NCI-H345 (cell line): ENCODE data around the gene BABAM2.

ENCODE experiments used
- DNase-seq: peaks from one replicate; lab custom pipeline; 2025; lab: John Stamatoyannopoulos, UW

Gene BABAM2

DNA sequence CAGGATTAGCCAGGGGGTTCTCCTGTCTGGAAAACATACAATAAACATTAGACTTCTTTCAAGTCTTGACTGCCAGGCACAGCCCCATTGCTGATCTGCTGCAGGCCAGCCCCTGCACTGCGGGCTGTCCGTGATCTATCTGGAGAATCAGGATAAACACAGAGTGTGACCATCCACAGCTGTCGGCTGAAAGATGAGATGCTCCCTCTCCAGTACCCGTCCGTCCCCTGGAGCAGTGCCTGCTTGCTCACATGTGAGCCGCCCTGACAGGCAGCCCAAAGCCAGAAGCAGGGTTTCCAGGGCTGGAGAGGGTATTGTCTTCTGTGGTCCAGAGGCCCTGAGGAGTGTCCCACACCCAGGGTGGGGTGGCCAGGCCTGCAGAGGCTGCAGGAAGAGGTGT, 456.1 kb downstream of the BABAM2 start:
- no peak for DNase-seq

DNA sequence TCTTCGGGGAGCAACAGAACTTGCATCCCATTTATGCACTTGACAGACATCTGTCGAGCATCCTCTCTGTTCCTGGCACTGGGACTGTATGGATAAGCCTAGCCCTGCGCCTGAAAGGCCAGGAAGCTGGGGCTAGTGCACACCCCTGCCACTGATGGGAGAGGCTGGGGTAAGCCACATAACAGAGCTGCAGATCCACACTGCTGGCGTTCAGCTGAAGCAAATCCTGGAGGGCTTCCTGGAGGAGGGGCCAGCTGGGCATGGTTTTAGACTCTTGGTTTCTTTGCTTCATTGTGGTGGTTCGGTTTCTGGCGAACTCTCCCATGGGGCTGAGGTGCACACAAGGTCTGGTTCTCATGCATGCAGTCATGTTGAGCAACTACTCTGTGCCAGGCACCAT, 456.7 kb downstream of the BABAM2 start:
- no peak for DNase-seq

- DNase-seq = no peak
These were observed 457.1 kb downstream of the BABAM2 start for GRCh38 chr2:28347596-28347995.

- DNase-seq = no peak
These were observed 457.6 kb downstream of the BABAM2 start for GRCh38 chr2:28348149-28348567.

DNA sequence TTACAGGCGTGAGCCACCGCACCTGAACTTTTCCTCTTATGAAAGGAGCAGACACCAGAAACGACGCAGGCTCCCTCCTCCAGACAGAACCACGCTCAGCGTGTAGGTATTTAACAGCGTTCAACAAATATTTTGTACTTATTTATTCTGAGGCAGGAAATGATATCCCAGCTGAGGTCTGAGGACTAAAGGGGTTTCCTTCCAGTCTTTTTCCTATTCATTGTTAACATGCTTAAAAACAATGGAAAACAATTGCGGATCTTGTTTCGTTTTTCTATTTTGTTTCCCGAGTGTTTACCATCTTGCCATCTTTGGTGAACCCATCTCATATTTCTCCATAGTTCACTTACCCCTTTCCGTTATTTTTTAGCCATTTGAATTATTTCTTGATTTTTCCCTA, 458.4 kb downstream of the BABAM2 start:
- no peak for DNase-seq

DNA sequence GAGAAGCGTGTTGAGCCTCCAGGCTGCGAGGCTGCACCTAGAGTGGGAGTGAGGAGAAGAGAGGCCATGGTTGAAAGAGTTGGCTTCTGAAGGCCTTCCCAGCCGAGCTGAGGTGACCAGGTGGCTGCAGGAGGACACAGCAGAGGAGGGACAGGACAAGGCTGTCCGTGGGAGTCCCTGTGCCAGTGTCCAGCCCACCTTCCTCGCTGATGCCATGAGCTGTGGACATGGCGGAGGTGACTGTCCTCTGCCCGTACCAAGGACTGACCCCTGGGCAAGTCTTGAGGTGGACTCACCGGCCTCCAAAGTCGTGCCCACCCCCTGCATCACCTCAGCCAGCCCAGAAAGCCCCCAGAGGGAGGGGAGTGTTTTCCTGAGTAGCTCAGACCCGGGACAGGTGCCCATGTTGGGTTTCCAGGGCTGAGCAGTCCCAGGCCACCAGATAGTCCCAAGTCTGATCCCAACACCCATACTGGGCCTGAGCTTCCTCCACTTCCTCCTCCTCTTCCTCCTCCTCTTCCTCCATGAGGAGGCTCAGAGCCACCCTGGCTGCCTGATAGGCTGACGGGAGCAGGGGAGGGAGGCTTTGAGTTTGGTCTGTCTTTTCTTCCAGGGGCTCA, 459.1 kb downstream of the BABAM2 start:
- DNase-seq = no peak

DNA sequence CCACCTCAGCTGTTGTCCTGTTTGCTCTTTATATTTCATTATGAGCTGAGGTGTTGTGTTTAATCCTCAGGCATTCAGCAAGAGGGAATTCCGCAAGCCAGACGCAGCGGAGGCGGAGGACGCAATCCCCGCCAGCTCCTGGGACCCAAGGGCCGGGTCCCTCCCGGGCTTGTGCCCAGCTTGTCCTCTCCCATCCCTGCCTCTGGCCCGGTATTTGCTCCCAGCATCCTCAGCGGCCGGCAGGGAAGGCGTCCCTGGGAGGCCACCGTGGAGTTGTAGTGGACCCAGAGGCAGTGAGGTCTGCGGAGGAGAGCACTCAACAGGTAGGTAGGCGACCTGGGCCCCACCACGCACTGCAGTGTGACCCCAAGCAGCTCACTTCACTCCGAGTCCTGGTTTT, 459.7 kb downstream of the BABAM2 start:
- DNase-seq = no peak

DNA sequence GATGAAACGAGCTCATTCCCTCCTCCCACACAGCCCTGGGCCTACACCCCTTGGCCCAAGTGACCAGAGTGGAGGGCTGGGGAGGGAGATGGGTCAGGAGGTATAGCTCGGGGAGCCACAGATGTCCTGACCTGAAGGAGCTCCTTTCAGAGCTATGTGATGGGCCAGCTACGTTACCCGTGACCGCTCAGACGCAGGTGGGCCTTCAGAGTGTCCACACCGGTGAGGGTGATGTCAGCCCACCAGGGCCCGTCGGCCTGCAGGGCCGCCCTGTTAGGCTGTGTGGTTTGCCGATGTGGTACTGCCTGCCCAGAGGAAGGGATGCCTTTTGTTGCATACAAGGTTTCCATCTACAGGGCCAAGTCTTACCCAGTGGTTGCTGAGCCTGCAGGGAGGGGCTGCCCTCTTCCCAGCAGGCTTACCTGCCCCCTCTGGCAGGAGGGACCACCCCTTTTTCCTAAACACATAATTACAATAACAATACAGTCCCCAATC, 460.3 kb downstream of the BABAM2 start:
- DNase-seq = no peak

DNA sequence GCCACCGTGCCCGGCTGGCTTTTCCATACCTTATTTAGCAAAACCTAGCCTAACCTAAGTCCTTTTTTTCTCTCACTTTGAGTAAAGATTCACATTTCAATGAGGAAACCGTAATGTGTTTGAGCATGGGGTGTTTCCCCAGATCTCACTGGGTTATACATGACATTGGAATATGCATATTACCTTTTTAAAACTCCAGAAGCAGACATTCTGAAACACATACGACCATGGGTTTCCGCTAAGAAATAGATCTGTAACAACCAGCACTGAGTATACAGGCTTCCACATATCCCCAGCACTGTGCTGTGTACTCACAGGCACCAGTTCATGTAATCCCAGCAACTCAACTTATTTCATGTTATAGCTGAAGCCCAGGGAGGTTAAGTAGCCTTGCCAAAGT, 461.1 kb downstream of the BABAM2 start:
- no peak for DNase-seq

- no peak for DNase-seq
These were observed 461.6 kb downstream of the BABAM2 start for GRCh38 chr2:28352104-28352503.

DNA sequence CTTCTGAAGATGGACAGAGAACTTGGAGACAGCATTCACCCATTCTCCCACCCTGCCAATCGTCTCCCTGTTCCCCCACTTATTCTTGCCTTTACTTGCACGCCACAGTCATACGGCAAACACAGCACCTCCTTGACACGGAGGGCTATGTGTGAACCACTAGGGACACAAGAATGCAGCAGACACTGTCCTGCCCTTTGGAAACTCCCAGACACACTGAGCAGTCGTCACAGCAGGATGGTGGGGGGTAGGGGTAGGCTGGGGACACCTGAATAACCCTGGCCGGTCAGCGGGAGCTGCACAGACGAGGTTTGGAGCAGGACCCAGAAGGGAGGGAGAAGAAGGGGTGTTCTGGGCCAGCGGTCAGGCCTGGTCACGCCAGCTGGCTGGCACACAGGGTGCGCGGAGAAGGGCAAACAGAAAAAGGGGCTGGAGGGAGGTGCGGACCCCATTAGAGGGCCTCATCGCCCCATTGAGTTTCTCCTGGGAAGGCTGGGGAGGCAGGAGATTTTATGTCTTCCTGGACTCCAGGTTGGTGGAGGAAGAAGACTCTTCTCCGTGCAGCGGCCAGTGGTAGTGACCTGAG, 462.2 kb downstream of the BABAM2 start:
- no peak for DNase-seq

DNA sequence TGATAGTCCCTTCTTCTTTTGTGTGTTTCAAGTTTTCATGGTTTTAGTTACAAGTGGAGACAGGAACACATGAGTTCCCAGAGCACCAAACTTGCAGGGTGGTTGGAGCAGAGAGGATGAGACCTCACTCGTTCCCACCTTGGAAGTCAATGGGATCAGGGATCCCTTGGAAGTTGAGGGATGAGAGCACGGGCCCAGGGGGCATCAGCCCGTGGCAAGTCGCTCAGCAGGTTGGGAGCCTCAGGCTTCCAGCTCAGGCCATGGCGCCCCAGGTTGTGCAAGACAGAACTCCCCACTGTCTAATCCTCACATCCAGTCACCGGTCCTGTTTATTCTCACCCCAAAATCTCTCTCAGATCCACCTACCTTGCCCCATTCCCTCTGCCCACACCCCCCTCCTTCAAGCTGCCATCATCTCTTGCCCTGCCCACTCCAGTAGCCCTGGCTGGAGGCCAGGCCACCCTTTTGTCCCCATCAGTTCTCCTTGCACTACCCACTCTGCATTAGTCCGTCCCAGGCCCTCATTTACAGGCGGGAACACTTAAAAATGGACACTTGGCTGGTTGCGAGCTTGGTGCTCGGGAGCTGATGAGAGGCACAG, 464.5 kb downstream of the BABAM2 start:
- no peak for DNase-seq

DNA sequence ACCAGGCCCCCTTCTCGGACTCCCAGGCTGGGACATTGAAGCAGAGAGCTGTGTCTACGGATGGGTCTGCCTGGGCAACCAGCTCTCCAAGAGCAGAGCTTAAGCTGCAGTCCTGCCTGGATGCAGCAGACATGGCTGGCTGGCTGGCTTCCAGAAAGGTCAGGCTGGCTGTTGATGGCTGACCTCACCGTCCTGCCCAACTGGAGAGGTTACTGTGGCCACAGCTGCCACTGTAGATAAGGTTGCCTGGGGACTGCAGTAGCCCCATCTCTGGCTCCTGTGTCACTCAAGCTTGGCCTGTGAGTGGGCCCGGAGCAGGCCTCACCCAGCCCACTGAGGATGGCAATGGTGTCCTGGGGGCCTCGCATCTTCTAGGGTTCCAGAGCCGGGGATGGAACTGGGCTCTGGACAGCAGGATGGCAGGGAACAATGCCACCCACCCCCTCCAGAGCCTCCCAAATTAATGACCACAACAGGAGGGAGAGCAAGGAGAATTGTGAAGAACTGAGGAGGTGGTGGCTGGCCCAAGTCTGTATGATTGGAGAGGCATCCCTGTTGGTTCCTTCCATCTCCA, 465.1 kb downstream of the BABAM2 start:
- no peak for DNase-seq

DNA sequence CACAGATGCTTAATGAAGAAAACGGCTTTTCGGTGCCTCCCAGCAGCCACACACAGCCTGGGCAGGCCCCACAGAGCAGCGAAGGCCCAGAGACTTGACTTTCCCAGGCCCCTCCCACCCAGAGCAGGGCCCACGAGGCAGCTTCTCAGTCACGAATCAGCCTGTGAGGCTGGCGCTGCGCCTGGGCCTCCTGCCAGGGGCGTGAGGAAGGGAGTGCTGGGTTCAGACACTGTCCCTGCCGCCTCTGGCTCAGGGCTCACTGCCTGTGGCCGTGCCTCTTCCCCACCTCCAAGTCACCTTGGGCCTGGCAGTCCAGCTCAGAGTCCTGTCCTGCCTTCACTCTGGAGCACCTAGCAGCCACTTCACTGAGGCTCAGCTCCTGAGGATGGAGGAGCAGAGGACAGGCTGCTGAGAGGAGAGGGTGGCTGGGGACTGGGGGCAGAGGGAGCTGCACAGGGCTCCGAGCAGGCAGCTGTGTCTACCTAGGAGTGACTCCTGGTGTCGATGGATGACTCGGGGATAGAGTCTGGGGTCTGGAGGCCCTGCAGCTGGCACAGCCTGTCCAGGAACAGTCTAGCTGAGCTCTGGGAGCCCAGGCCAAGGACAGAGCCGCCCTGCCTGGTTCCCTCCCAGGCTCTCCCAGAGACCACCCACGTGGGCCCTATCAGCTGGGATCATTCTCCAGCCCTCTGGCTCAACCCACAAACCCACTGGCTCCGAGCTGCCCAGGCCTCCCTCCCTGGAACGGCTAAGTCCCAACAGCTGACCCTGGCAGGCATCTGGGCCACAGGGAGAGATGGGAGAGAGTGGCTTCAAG, 465.8 kb downstream of the BABAM2 start:
- peak; percentile 49 for DNase-seq

GRCh38 chr2:28357055-28357454, 466.5 kb downstream of the BABAM2 start:
- no peak for DNase-seq

DNA sequence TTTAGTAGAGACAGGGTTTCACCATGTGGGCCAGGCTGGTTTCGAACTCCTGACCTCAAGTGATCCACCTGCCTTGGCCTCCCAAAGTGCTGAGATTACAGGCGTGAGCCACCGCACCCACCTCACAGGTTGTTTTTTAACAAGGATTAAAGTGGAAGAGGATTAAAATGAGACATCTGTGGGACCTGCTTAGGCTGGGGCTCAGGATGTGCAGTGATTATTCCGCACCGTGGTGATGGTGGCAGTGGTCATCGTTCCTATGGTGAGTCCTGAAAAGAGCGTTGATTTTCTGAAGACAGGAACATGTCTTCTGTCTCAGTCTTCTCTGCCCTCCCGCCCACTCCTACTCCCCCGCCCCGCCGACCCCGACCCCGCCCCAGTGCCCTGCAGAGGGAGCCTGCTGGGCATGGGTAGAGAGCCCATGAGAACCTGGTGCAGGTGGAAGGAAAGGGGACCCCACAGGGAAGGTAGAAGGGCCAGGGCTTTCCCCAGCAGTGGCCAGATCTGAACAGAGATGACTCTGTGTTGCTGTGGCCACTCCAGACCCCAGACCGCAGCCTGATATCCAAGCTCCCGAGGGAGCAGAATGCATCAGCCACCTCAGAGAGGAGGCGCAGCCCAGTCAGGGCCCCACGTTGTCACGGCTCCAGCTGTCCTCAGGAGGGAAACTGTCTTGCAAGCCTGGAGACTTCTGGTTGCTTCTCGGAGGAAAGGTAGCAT, 467.6 kb downstream of the BABAM2 start:
- DNase-seq = no peak

- DNase-seq = no peak
These were observed 468.2 kb downstream of the BABAM2 start for GRCh38 chr2:28358668-28359201.

DNA sequence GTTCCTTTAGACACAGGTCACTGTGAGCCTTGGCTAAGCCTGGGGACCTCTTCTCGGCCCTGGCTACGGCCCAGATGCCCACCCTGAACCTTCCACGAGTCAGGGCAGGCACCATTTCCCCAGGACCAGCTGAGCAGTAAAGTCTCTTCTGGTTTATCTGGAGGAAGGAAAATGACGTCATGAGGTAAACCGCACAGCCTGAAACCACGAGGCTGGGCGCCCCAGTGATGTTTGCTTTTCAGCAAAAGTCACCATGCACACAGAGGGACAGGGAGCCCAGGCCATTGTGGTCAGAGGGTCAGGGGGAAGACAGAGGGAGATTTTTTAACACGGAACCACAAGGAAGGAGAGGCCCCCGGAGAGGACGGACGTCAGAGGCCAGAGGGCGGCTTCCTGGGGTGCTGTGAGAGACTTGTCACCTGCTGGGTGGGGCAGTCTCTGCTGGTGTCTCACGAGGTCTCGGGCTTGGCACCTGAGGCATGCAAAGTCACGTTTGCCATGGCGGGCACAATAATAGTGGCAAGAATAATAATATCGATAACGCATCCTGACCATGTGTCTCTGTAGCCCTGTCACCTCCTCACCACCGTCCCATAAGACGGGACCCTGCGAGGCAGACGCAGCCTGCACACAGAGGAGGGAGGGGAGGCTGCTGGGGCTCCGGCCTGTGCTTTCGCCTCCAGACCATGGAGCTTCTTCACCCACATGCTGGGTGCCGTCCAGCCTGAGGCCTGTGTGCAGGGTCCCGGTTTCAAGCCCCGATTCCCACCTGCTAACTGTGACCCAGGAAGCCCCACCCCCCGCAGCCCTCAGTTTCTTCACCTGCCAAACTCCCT, 468.9 kb downstream of the BABAM2 start:
- DNase-seq = no peak

- no peak for DNase-seq
These were observed 469.7 kb downstream of the BABAM2 start for GRCh38 chr2:28360058-28360717.

- no peak for DNase-seq
These were observed 470.3 kb downstream of the BABAM2 start for GRCh38 chr2:28360718-28361293.
